ENCODE measurements around the gene MYH14.
A peak's percentile ranks its signal among the peaks of the same experiment; 100 is the strongest.
"Not testable (repeated sequence)": the region's sequence is repeated elsewhere in the genome, so short reads cannot be mapped to it uniquely, and the experiment has no call there.

The MYH14 gene

GRCh38 chr19:50320051-50320450 lies 116.6 kb downstream of the MYH14 start:
- DNase-seq (ENCODE audit: low read depth), result no peak

GRCh38 chr19:50320596-50320995 lies 117.2 kb downstream of the MYH14 start:
- DNase-seq (ENCODE audit: low read depth), result no peak

GRCh38 chr19:50321831-50322230 lies 118.4 kb downstream of the MYH14 start:
- no peak for DNase-seq (ENCODE audit: low read depth)

- DNase-seq (ENCODE audit: low read depth), result no peak
These were observed 118.8 kb downstream of the MYH14 start for GRCh38 chr19:50322234-50322633.

GRCh38 chr19:50322931-50323781 lies 119.7 kb downstream of the MYH14 start:
- DNase-seq (ENCODE audit: low read depth), result no peak

GRCh38 chr19:50323782-50324133 lies 120.3 kb downstream of the MYH14 start:
- no peak for DNase-seq (ENCODE audit: low read depth)

GRCh38 chr19:50324331-50324730 lies 120.9 kb downstream of the MYH14 start:
- DNase-seq (ENCODE audit: low read depth), result no peak

- peak; percentile 41 for DNase-seq (ENCODE audit: low read depth)
These were observed 122.1 kb downstream of the MYH14 start for GRCh38 chr19:50325310-50326100.

GRCh38 chr19:50326101-50326664 lies 122.8 kb downstream of the MYH14 start:
- no peak for DNase-seq (ENCODE audit: low read depth)

GRCh38 chr19:50327013-50327412 lies 123.6 kb downstream of the MYH14 start:
- DNase-seq (ENCODE audit: low read depth), result no peak

- DNase-seq (ENCODE audit: low read depth), result no peak
These were observed 124.2 kb downstream of the MYH14 start for GRCh38 chr19:50327461-50328223.

GRCh38 chr19:50328224-50328872 lies 124.9 kb downstream of the MYH14 start:
- DNase-seq (ENCODE audit: low read depth), result no peak

GRCh38 chr19:50328873-50329145 lies 125.4 kb downstream of the MYH14 start:
- no peak for DNase-seq (ENCODE audit: low read depth)

- peak; percentile 57 for DNase-seq (ENCODE audit: low read depth)
These were observed 125.9 kb downstream of the MYH14 start, which contains the start of gene KCNC3 for GRCh38 chr19:50329146-50329925. KCNC3 (minus strand) TSS chr19:50329377; CDS start chr19:50329082, 295 bp downstream.

GRCh38 chr19:50329926-50330294 lies 126.5 kb downstream of the MYH14 start:
- DNase-seq (ENCODE audit: low read depth), result not testable (repeated sequence)

- DNase-seq (ENCODE audit: low read depth), result peak; percentile 59
These were observed 127.1 kb downstream of the MYH14 start for GRCh38 chr19:50330365-50331078.

- no peak for DNase-seq (ENCODE audit: low read depth)
These were observed 128.0 kb downstream of the MYH14 start for GRCh38 chr19:50331221-50331993.

GRCh38 chr19:50331994-50332243 lies 128.5 kb downstream of the MYH14 start:
- DNase-seq (ENCODE audit: low read depth), result no peak

- DNase-seq (ENCODE audit: low read depth), result no peak
These were observed 129.0 kb downstream of the MYH14 start for GRCh38 chr19:50332244-50333038.
